NCI-H1417 treated with DMSO at 0.1 percent for 48 hours (cell line): Measurements from ENCODE around the gene NEDD4L.
"Not testable (repeated sequence)": the region's sequence is repeated elsewhere in the genome, so short reads cannot be mapped to it uniquely, and the experiment has no call there.

Source experiments
- DNase-seq: peaks from one replicate; lab custom pipeline; 2025; lab: John Stamatoyannopoulos, UW

NEDD4L gene

DNA sequence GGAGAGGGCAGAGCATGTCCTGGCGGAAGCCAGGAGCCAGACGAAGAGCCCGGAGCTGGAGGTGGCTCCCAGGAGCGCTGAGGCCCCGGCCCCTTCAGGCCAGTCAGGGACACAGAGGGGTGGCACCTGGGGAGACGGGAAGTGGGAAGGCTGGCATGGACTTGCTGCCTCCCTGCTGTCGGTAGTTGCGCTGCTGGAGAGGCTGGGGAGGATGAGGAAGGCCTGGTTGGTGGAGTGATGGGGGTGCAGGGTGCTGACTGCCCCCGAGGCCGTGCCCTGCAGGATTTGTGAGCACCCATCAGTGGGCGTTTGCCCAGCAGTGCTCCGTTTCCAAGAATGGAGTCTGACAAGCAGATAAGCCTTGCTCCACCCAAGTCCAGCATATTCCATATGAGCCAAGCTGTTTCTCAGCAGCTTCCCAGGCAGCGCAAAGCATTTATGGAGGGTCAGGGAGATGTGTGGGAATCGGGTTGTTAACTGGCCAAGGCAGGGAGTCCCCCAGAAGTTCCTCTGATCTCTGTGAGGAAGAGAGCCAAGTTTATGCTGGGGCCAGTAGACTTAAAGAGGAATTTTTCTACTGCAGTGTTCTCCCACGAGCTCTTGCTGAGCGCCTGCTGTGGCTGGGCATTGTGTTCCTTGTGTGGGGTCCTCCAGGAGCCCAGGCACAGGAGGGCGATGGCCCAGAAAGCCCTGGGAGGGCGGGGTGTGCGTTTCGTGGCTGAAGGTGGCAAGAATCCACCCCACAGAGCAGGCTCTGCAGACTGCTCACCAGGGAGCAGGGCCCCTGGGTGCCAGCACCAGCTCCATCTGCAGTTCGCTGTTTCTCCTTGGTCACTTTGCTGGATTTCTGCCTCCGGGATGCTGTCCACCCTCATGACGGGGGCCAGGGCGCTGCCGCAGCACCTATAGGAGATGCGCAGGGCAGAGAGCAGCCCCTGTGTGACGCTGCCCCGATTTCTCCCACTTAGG, 334.7 kb downstream of the NEDD4L start:
- no peak for DNase-seq

DNA sequence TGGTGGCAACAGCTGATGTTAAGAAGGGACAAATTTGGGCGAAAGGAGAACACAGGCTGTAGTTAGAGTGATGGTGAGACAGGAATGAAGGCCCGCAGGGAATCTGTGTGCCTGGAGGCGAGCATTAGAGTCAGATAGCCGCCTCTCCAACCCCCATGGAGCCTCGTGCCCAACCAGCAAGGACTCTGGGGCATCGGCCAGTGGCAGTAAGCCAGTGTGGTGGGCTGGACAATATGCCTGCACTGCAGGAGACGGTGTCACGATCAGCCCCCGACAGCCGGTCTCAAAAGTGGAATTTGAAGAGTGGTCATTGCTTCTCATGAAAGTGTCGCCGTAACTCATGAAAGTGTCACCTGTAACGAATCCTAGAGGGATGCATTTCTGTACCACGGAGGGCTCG, 335.4 kb downstream of the NEDD4L start:
- no peak for DNase-seq

DNA sequence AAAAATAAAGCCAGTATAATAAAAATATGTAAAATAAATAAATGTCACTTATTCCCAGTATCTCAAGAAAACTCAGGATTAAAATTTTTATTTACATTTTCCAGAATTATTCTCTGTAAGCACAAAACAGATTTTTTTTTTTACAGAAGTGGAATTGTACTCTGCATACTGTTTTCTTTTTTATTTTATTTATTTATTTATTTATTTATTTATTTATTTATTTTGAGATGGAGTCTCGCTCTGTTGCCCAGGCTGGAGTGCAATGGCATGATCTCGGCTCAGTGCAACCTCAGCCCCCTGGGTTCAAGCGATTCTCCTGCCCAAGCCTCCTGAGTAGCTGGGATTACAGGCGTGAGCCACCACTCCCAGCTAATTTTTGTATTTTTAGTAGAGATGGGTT, 336.1 kb downstream of the NEDD4L start:
- DNase-seq: not testable (repeated sequence)

DNA sequence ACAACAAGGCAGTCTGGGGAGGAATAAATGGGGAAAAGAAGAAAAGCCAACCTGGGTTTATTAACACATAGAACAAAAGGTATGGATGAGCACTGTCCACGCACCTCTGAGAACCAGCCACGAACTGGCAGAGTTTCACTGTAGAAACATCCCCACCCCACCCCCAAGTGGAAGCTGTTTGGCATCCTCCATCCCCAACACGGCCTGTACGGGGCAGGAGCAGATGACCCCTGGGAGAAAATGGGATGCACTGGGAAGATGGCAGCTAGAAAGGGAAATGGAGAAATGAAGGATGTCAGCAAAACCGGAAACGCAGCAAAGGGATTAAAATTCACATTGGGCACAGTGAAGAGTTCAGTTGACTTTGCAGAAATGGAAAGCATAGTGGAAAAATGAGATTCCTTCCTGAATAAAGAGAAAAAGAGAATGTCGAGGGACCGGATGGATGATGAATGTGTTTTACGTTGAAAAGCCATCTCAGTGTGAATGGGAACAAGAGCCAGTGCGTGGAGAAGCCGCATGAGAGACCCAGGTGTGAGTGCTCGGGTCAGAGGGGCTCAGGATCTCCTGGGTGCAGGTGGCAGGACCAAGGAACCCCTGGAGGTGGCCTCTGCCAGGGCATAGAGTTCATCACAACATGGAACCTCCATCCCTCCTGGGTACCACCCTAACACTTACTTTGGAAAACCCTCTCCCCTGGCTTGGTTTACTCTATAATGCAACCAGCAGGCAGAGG, 337.8 kb downstream of the NEDD4L start:
- no peak for DNase-seq

DNA sequence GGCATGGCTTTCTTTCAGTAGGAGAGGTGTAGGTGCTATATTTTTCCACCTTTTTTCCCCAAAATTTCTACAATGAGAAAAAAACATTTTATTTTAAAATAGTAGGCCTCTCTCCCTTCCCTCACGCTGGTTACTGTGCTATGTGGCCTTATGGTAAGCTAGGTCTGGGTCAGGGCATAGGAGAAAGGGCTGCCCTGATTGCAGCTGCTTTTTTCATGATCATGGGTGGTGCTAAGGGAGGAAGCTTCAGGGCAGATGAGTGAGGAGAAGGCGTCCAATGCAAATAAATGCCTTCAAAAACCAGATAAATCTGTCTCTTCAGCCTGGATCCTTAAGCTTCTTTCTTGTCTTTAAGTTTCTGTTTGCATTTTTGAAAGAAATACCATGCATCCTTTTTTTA, 338.4 kb downstream of the NEDD4L start:
- DNase-seq: no peak

DNA sequence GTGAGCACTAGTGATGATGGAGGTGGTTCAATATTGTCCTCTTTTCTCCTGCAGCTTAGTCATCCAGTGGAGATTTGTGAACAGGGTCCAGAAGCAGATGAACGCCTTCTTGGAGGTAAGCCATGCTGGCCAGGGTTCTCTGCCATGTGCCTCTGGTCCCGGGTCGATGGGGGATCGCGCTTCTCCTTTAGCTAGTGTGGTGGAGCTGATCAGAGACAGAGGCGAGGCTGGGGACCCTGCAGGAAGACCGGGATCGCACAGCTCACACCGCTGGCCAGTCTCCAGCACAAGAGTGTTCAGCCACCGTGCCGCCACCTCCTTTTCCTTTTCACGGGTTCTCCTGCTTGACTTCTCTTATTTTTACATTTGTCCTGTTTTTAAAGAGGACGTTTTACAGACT, 341.4 kb downstream of the NEDD4L start:
- no peak for DNase-seq

DNA sequence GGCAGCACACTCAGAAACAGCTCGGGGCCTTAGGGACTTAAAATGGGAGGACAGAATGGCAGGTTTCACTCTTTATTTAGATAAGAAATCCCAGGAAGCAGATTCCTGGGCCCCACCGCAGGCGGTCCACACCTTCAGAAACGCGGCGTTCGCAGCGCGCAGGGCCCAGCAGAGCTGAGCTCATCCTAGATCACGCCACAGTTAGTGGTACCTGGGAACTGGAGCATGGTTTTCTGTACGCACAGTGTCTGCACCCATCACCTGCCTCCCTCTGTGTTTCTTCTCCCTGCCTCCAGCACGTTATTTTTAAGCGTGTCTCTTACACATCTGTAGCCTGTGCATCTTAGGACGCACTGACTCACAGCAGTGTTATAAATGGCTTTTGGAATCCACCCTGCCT, 342.8 kb downstream of the NEDD4L start:
- DNase-seq: no peak

DNA sequence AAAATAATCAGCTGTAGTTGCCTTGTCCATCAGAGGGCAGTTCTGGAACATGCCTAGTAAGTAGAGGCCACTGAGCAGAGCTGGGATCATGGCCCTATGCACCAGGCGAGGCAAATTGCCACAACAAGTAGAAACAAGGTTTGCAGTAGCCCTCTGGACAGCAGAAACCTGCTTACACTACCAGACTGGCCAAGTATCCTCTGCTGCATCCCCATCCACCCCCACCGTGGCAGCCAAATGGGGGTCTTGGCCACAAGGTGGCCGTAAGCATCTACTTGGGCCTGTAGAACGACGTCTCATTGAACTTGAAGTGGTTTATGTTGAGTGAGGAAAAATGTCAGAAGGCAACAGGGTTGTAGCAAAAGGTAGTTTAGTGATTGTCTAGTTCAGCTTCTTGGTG, 343.7 kb downstream of the NEDD4L start:
- no peak for DNase-seq

DNA sequence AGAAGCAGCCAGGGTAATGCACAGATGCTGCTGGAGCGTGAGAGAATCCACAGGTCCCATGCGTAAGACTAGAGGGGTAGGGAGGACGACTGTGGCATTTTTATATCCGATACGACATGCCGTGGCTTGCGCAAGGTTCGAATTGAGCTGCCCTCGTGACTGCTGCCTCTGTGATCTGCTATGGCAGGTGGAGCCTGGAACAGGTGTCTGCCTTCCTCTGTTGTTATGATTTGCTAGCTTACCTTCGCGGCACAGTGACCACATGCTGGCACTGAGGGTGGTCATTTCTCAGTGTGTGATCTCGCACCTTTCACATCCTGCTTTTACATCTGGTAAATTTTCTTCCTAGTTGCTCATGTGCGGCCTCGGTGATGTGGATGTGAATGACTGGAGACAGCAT, 344.7 kb downstream of the NEDD4L start:
- no peak for DNase-seq

DNA sequence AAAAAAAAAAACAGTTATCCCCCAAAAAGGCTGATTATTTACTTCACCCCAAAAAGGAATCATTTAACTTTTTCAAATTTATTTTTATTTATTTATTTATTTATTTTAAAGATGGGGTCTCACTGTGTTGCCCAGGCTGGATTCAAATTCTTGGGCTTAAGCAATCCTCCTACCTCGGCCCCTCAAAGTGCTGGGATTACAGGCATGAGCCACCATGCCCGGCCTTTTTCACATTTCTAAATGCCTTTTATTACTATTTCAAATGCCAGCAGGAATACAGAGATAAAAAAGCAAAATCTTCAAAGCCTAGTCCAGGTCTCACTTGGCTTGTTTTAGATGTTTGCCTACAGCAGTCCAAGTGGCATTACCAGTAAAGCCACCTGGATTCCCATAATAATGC, 345.7 kb downstream of the NEDD4L start:
- DNase-seq: no peak

DNA sequence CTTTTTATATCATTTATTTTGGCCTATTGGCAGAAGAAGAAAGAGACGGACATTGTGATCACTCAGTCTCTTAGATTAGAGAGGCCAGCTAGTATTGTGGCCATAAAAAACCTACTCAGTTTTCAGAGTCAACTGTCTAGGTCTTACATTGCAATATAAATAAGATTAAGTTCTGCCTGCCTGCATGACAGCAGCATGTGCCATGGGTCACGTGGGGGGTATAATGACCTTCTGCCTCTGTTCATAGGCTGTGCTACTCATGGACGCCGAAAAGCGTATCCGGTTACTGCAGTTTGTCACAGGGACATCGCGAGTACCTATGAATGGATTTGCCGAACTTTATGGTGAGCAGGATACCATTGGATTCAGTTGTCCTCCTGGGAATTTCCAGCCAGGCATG, 346.4 kb downstream of the NEDD4L start:
- no peak for DNase-seq

DNA sequence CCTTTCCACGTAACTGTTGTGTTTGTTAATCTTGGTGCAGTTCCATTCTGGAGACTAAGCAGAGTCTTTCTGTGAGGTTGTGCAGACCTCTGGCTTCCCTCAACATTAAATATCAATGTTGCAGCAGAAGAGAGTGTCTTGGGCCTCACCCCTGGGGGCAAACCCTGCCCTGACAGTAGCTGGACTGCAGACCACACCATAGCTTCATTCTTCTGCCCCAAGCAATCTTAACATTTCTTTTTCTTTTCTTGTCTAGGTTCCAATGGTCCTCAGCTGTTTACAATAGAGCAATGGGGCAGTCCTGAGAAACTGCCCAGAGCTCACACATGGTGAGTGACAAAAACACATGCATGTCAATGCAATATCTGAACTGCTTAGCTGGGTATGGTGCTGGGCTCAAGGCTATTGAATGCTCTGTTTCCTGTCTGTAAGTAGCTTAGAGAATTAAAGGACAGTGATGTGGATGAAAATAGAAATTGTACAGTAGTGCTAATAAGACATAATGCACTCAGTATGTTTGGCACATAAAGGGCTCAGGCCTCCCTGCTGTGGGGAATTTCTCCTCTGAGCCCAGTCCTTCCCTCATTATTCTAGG, 347.3 kb downstream of the NEDD4L start:
- DNase-seq: no peak

DNA sequence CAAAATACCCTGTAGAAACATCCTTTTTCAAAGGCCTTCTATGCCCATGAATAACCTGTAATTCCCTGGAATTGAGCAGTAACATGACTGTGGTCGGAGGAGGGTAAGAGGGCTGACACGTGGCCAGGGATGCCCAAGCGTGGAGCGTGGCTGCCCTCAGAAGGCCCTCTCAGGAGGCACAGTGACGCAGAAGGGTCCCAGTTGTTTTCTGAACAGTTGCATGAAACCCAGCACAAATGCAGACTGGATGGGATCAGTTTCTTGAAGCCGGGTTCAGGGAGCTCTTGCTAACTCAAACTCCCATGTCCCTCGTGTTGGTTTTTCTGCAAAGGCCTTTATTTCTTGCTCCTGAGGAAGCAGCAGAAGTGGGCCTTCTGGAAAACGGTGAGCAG, 347.9 kb downstream of the NEDD4L start:
- DNase-seq: no peak

DNA sequence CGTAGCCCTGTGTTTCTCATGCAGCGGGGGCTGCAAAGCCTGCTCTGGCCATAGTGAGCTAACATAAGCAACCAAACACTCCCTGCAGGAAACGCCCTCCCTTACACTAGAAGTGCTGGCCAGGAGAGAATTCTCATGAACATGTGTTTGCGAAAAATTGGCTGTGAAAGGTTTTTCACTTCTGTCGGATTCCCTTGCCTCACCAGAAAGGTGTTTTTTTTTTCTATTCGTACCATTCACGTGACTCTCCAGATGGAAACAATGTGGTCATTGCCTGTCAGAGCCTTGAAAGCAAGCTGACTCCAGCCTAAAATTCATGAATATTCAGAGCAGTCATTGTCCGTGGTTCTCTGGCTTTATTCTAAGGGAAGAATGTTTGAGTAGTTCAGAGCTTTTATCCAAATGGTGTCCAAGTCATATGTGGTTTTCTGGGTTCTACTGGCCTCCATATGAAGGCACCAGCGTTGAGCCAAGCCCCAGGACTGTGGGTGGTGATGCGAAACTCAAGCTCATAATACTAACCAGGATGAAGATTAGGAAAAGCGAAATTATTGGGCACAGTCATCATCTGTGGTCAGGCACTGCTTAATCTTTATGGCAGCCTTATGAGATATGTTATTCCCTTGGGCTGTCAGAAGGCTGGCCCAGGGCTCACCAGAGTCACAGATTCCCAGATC, 348.4 kb downstream of the NEDD4L start:
- no peak for DNase-seq

DNA sequence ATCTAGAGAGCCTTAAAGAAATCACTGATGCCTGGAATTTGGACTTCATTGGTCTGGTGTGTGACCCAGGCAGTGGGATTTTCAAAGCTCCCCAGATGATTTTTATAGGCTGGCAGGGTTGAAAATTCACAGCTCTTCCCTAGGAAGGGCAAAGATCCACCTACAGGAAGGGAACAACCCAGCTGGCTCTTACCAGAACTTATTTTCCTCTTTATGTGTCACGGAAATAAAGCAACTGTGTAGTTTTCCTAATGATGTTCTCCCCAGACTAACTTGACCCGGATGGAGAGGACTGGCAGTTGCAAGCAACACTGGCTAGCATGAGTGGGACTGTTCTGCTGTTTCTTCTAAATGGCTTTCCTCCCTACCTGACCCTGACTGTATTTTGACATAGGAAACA, 349.3 kb downstream of the NEDD4L start:
- no peak for DNase-seq

DNA sequence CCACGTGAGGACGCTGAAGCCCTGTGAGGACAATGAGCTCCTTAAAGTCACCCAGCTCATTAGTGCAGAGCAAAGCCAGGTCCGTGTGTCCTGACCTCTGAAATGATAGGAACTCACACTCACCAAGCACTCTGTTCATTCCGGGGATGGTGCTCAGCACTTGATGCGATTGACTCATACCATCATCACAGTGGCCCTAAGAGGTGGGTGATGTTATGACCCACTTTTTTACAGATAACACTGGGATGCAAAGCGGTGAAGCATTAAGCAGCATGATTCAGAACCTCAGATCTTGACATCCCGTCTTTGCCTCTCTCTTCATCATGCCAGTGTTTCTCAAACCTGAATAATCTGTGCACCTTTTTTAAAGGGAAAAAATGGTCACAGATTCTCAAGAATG, 350.0 kb downstream of the NEDD4L start:
- no peak for DNase-seq

DNA sequence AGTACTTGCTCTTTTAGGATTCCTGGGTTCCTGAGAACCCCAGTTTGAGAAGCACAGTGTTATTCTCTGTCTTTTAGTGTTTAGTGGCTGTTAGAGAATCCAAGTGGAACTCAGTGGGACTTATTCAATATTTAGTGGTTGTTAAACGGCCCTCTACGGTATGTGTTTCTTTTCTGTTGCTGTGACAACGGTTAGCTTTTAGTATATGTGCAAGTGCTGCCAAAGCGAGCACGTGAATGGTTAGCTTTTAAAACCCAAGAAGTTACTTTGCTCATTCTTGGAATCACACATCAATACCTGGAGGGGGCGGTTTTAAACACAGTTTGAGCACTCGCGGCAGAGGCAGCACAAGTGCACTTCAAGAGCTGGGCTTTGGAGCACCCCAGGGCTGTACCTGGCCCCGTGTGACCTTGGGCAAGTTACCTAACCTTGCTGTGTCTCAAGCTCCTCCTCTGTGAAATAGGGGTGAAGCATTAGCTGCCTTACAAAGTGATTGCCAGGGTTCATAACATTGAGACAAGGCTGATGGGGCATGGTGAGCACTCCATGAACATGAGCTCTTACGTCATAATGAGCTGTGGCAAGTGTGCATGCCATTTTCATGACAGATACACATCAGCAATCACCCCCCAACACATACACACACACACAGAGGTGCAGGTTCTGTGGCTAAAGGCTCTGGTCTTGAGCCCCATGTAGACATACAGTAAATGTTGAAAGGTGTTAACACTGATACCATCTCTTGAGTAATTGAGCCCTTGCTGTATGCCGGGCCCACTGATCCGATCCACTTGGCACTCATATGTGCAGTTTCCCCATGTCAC, 350.8 kb downstream of the NEDD4L start:
- no peak for DNase-seq

DNA sequence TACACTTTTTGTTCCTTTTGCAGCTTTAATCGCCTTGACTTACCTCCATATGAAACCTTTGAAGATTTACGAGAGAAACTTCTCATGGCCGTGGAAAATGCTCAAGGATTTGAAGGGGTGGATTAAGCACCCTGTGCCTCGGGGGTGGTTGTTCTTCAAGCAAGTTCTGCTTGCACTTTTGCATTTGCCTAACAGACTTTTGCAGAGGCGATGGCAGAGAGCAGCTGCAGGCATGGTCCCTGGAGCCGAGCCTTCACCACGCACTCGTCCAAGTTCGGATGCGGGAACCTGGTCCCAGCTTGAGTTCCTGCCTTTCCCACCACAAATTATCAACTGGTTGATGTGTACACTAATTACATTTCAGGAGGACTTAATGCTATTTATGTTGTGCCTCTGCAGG, 352.1 kb downstream of the NEDD4L start:
- peak; percentile 31 for DNase-seq

DNA sequence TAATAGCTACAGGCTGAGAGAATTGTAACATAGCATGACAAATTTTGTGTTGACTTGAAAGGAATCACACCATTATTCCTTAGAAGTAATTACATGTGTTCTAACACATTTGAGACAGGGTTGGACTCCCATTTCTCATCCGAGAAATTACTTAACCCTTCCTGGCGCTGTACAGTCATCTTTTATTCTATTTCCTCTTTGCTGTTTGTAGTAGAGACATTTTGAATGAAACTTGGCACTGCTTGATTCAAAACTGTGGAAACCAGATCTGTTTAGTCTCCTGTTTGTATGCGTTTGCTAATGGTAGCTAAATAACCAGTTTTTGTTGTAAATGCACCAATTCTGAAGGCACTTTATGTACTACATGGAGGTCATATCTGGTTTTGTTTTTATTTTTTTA, 352.9 kb downstream of the NEDD4L start:
- DNase-seq: no peak

DNA sequence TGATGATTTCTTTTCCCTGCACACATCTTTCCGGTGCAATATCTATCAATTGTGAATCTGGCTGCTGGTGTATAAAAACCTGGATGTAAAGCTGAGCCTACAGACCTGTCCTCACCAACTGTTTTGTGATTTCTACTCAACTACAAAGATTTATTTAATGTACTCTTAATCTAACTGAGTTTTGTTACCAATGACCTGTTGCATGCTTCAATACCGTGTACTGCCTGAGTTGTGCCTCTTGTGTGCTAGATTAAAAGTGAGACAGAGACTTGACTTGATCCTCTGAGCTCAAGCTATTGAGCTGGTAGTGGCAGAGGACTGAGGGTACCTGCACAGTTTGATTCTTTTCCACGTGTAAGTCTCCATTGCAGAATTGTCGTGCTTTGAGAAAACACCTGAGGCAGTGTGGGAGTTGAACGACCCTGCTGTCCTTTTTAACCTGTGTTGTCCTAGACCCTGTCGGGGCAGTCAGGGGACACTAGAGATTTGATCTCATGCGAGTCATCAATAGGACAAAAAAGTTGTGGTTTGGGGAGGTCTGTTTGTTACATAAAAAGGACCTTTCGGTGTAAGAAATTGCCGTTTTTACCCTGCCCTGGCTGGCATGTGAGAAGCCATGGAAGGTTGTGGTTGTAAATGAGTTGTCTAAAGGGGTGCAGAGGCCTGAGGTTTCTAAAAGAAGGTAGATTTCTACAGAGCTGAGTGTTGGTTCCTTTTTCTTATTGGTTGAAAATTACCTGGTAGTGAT, 353.5 kb downstream of the NEDD4L start:
- DNase-seq: no peak
